ENCODE data around the gene PTH1R.

DNA sequence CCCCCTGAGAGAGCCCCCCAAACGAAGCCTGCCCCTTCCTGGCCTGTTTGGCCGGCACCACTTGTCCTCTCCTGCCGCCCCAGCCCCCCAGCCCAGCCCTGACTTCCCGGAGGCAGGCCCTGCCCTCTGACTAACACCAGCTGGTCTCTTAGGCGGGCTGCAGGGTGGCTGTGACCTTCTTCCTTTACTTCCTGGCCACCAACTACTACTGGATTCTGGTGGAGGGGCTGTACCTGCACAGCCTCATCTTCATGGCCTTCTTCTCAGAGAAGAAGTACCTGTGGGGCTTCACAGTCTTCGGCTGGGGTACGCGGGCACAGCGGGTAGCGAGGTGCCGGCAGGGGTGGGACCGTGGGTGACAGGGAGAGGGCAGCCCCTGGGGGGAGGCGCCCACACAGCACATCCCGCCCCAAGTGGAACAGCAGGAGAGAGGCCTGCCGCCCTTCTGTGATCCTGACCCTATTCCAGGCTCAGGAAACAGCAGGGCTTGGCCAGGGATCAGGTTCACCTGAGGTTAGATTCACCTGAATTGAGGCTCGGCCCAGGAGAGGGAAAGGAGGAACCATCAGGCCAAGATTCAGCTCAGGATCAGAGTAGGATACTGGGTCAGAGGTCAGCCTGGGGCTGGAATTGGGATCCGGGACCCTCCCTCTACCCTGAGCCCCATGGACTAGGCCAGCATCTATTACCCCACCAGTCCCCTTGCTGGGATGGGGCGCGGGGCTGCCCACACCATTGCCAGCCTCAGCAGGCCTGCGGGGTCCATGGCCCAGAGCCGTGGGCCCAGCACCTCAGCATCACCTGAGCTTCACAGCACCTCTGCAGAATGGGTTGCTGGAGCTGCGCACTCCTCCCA is 21.9 kb downstream of the PTH1R start:
- no peak for TF ChIP-seq CTCF (IDR thresholded peaks at IDR 0.05)
- no peak for TF ChIP-seq EZH2 (IDR thresholded peaks at IDR 0.05)

Measured in neural progenitor cell (in vitro differentiated cells).